Stimulated activated CD4-positive, alpha-beta T cell treated with anti-CD3 and anti-CD28 coated beads, Interleukin-12 subunit alpha, Interleukin-12 subunit beta, amount 100 ng/mL, for 24 hours (primary cell): ENCODE data around the gene UBE2O.

Experiments used
- DNase-seq, 2 experiments: peaks; one replicate each; pipeline ENCODE4 v3.0.0-alpha.2; 2020; ENCODE audit warnings: low read depth in 2 of 2

Gene UBE2O

GRCh38 chr17:76414334-76415295 is 38.3 kb downstream of the UBE2O start:
- no peak for DNase-seq

GRCh38 chr17:76411247-76411646 is 41.7 kb downstream of the UBE2O start:
- no peak for DNase-seq

- DNase-seq, result no peak
These were observed 42.5 kb downstream of the UBE2O start for GRCh38 chr17:76410328-76410965.

- DNase-seq, result peak in 1 of 2 experiments; percentile 60
These were observed 44.7 kb downstream of the UBE2O start for GRCh38 chr17:76408037-76408849.

GRCh38 chr17:76407509-76407908 is 45.4 kb downstream of the UBE2O start:
- no peak for DNase-seq

GRCh38 chr17:76405967-76406647 is 46.8 kb downstream of the UBE2O start:
- DNase-seq, result no peak

- no peak for DNase-seq
These were observed 47.4 kb downstream of the UBE2O start for GRCh38 chr17:76405607-76405966.

GRCh38 chr17:76404976-76405563 is 47.9 kb downstream of the UBE2O start:
- no peak for DNase-seq

- DNase-seq, result no peak
These were observed 48.7 kb downstream of the UBE2O start for GRCh38 chr17:76404256-76404655.

GRCh38 chr17:76402711-76403110 is 50.2 kb downstream of the UBE2O start:
- no peak for DNase-seq

- DNase-seq, result no peak
These were observed 53.5 kb downstream of the UBE2O start for GRCh38 chr17:76399175-76400172.

GRCh38 chr17:76398523-76399174 is 54.3 kb downstream of the UBE2O start:
- no peak for DNase-seq

GRCh38 chr17:76397687-76398522 is 55.0 kb downstream of the UBE2O start:
- peak; percentile 67 to 86 for DNase-seq

GRCh38 chr17:76397184-76397583 is 55.8 kb downstream of the UBE2O start:
- DNase-seq, result no peak

GRCh38 chr17:76395980-76396379 is 57.0 kb downstream of the UBE2O start:
- DNase-seq, result no peak

- no peak for DNase-seq
These were observed 58.8 kb downstream of the UBE2O start for GRCh38 chr17:76394166-76394565.

GRCh38 chr17:76391200-76391715 is 61.7 kb downstream of the UBE2O start:
- DNase-seq, result no peak

- no peak for DNase-seq
These were observed 62.9 kb downstream of the UBE2O start for GRCh38 chr17:76390003-76390421.
